Measurements from ENCODE around the gene ATP13A5.

Gene ATP13A5

GRCh38 chr3:193345431-193345830 lies 33.1 kb downstream of the ATP13A5 start:
- DNase-seq (ENCODE audit: low read depth in 3 of 3): no peak

- no peak for DNase-seq (ENCODE audit: low read depth in 3 of 3)
Observed at GRCh38 chr3:193344486-193344885, 34.1 kb downstream of the ATP13A5 start.

GRCh38 chr3:193343726-193344222 lies 34.8 kb downstream of the ATP13A5 start:
- DNase-seq (ENCODE audit: low read depth in 3 of 3): no peak

GRCh38 chr3:193342551-193342950 lies 36.0 kb downstream of the ATP13A5 start:
- no peak for DNase-seq (ENCODE audit: low read depth in 3 of 3)

GRCh38 chr3:193335031-193335430 lies 43.5 kb downstream of the ATP13A5 start:
- DNase-seq (ENCODE audit: low read depth in 3 of 3): no peak

- DNase-seq (ENCODE audit: low read depth in 3 of 3): no peak
Observed at GRCh38 chr3:193333229-193333628, 45.3 kb downstream of the ATP13A5 start.

- DNase-seq (ENCODE audit: low read depth in 3 of 3): no peak
Observed at GRCh38 chr3:193330555-193331204, 47.9 kb downstream of the ATP13A5 start.

- DNase-seq (ENCODE audit: low read depth in 3 of 3): no peak
Observed at GRCh38 chr3:193317682-193318300, 60.8 kb downstream of the ATP13A5 start.

- no peak for DNase-seq (ENCODE audit: low read depth in 3 of 3)
Observed at GRCh38 chr3:193314161-193314560, 64.4 kb downstream of the ATP13A5 start.

- no peak for DNase-seq (ENCODE audit: low read depth in 3 of 3)
Observed at GRCh38 chr3:193313061-193313958, 65.2 kb downstream of the ATP13A5 start.

GRCh38 chr3:193310914-193311723 lies 67.4 kb downstream of the ATP13A5 start:
- no peak for DNase-seq (ENCODE audit: low read depth in 3 of 3)

- no peak for DNase-seq (ENCODE audit: low read depth in 3 of 3)
Observed at GRCh38 chr3:193305356-193305755, 73.2 kb downstream of the ATP13A5 start.

- DNase-seq (ENCODE audit: low read depth in 3 of 3): no peak
Observed at GRCh38 chr3:193301433-193301832, 77.1 kb downstream of the ATP13A5 start.

- no peak for DNase-seq (ENCODE audit: low read depth in 3 of 3)
Observed at GRCh38 chr3:193297421-193297820, 81.1 kb downstream of the ATP13A5 start.

GRCh38 chr3:193295985-193296384 lies 82.6 kb downstream of the ATP13A5 start:
- no peak for DNase-seq (ENCODE audit: low read depth in 3 of 3)

GRCh38 chr3:193292386-193292785 lies 86.2 kb downstream of the ATP13A5 start:
- DNase-seq (ENCODE audit: low read depth in 3 of 3): no peak

- no peak for DNase-seq (ENCODE audit: low read depth in 3 of 3)
Observed at GRCh38 chr3:193271101-193271840, 107.3 kb downstream of the ATP13A5 start.

GRCh38 chr3:193270451-193270850 lies 108.1 kb downstream of the ATP13A5 start:
- no peak for DNase-seq (ENCODE audit: low read depth in 3 of 3)

- DNase-seq (ENCODE audit: low read depth in 3 of 3): no peak
Observed at GRCh38 chr3:193269343-193270028, 109.1 kb downstream of the ATP13A5 start.

- DNase-seq (ENCODE audit: low read depth in 3 of 3): no peak
Observed at GRCh38 chr3:193262707-193263106, 115.8 kb downstream of the ATP13A5 start.
